Measurements from ENCODE around the gene FOXK2.
"Not testable (repeated sequence)": the region's sequence is repeated elsewhere in the genome, so short reads cannot be mapped to it uniquely, and the experiment has no call there.

FOXK2 gene

GRCh38 chr17:82503094-82503727 lies 16.3 kb upstream of the FOXK2 start:
- H3K4me3 ChIP-seq (ENCODE audit: low read length): no peak overlapping the region
- no peaks in the 10 kb centered on the region for H3K4me1 ChIP-seq (ENCODE audit: insufficient read depth, low read length)
- no peaks in the 10 kb centered on the region for H3K9me3 ChIP-seq (ENCODE audit: low read length)
- no peak overlapping the region for H2AFZ ChIP-seq (ENCODE audit: low read depth, low read length)
- H3K27me3 ChIP-seq (ENCODE audit: insufficient read depth, low read length): no peaks in the 10 kb centered on the region
- H3K36me3 ChIP-seq (ENCODE audit: insufficient read depth, low read length): no peaks in the 10 kb centered on the region

DNA sequence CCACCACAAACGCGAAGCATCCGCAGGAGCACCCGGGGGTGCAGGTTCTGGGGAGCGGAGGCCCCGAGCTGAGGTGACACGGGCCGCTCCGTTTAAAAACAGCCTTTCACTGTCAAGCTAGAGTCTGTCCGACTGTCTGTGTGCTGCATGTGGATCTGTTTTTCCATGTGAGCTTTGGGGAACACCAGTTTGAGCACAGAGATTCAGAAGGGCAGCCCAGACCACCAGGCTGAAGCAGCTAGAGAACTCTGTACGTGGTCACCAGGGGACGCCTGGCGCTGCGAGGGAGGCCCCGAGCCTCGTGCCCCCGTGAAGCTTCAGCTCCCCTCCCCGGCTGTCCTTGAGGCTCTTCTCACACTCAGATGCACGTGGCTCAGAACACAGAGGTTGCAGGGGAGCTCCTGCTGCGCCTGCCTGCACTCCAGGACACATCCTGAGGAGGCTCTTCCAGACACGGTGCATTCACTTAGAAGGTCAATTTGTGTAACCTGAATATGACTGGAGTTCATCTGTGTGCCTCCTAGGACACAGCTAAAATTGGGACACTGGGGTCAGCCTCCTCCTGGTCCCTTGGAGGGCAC lies 15.7 kb upstream of the FOXK2 start:
- Histone ChIP-seq H3K9me3 (ENCODE audit: low read length) (no peaks in the 10 kb centered on the region), H3K36me3 (ENCODE audit: insufficient read depth, low read length) (no peaks in the 10 kb centered on the region), H2AFZ (ENCODE audit: low read depth, low read length) (no peak overlapping the region), H3K4me3 (ENCODE audit: low read length) (no peak overlapping the region), H3K4me1 (ENCODE audit: insufficient read depth, low read length) (no peaks in the 10 kb centered on the region), H3K27me3 (ENCODE audit: insufficient read depth, low read length) (no peaks in the 10 kb centered on the region)

DNA sequence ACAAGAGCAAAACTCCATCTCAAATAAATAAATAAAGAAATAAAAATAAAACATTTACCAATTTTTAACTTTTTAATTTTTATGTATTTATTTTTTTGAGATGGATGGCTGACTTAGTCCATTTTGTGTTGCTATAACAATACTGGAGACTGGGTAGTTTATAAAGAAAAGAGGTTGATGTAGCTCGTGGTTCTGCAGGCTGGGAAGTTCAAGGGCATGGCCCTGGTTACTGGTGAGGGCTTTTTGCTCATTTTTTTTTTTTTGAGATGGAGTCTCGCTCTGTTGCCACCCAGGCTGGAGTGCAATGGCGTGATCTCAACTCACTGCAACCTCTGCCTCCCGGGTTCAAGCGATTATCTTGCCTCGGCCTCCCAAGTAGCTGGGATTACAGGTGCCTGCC lies 14.2 kb upstream of the FOXK2 start:
- Histone ChIP-seq H3K4me3 (ENCODE audit: low read length) (no peak overlapping the region), H3K27me3 (ENCODE audit: insufficient read depth, low read length) (no peaks in the 10 kb centered on the region), H3K4me1 (ENCODE audit: insufficient read depth, low read length) (no peaks in the 10 kb centered on the region), H3K9me3 (ENCODE audit: low read length) (no peaks in the 10 kb centered on the region), H2AFZ (ENCODE audit: low read depth, low read length) (no peak overlapping the region), H3K36me3 (ENCODE audit: insufficient read depth, low read length) (no peaks in the 10 kb centered on the region)

DNA sequence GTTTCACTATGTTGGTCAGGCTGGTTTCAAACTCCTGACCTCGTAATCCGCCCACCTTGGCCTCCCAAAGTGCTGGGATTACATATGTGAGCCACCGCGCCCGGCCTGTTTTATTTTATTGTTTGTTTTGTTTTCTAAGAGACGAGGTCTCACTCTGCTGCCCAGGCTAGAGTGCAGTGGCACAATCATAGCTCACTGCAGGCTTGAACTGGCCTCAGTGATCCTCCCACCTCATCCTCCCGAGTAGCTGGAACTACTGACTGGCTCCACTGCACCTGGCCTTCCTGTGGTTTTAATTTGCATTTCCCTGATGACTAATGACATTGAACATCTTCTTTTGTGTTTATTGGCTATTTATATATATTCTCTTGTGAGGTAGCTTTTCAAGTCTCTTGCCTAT lies 13.1 kb upstream of the FOXK2 start:
- not testable (repeated sequence) for H2AFZ ChIP-seq (ENCODE audit: low read depth, low read length); H3K36me3 ChIP-seq (ENCODE audit: insufficient read depth, low read length); H3K9me3 ChIP-seq (ENCODE audit: low read length); H3K4me1 ChIP-seq (ENCODE audit: insufficient read depth, low read length); H3K4me3 ChIP-seq (ENCODE audit: low read length); H3K27me3 ChIP-seq (ENCODE audit: insufficient read depth, low read length)

- H3K4me1 ChIP-seq (ENCODE audit: insufficient read depth, low read length): no peaks in the 10 kb centered on the region
- H3K27me3 ChIP-seq (ENCODE audit: insufficient read depth, low read length): no peaks in the 10 kb centered on the region
- H3K4me3 ChIP-seq (ENCODE audit: low read length): no peak overlapping the region
- no peaks in the 10 kb centered on the region for H3K36me3 ChIP-seq (ENCODE audit: insufficient read depth, low read length)
- no peak overlapping the region for H2AFZ ChIP-seq (ENCODE audit: low read depth, low read length)
- H3K9me3 ChIP-seq (ENCODE audit: low read length): no peaks in the 10 kb centered on the region
Observed at GRCh38 chr17:82507631-82508175, 11.8 kb upstream of the FOXK2 start.

DNA sequence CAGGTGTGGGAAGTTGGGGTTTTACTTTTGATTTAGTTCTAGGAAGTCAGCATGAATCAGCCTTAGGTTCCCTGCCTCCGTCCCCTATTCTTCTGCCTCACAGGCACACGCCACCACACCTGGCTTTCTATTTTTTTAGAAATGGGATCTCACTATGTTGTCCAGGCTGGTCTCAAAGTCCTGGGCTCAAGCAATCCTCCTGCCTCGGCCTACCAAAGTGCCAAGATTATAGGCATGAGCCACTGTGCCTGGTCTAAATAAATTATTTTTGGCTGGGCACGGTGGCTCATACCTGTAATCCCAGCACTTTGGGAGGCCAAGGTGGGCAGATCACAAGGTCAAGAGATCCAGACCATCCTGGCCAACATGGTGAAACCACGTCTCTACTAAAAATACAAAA lies 7.9 kb upstream of the FOXK2 start:
- not testable (repeated sequence) for H3K4me1 ChIP-seq (ENCODE audit: insufficient read depth, low read length); H3K36me3 ChIP-seq (ENCODE audit: insufficient read depth, low read length); H2AFZ ChIP-seq (ENCODE audit: low read depth, low read length); H3K9me3 ChIP-seq (ENCODE audit: low read length); H3K27me3 ChIP-seq (ENCODE audit: insufficient read depth, low read length); H3K4me3 ChIP-seq (ENCODE audit: low read length)

DNA sequence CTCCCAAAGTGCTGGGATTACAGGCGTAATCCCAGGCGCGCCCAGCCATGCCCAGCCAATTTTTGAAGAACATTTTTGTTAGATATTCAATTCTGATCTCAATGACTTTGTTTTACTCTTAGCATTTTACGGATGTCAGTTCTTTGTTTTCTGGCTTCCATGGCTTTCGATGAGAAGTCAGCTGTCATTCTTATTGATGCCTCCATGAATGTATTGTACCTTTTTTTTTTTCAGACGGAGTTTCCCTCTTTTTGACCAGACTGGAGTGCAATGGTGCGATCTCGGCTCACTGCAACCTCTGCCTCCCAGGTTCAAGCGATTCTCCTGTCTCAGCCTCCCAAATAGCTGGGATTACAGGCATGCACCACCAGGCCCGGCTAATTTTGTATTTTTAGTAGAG lies 5.7 kb upstream of the FOXK2 start:
- not testable (repeated sequence) for H3K4me1 ChIP-seq (ENCODE audit: insufficient read depth, low read length); H3K36me3 ChIP-seq (ENCODE audit: insufficient read depth, low read length); H3K27me3 ChIP-seq (ENCODE audit: insufficient read depth, low read length); H3K9me3 ChIP-seq (ENCODE audit: low read length); H2AFZ ChIP-seq (ENCODE audit: low read depth, low read length); H3K4me3 ChIP-seq (ENCODE audit: low read length)

- no peak overlapping the region for H3K4me3 ChIP-seq (ENCODE audit: low read length)
- no peaks in the 10 kb centered on the region for H3K36me3 ChIP-seq (ENCODE audit: insufficient read depth, low read length)
- H3K4me1 ChIP-seq (ENCODE audit: insufficient read depth, low read length): peaks cover 2% of the 10 kb centered on the region
- no peaks in the 10 kb centered on the region for H3K9me3 ChIP-seq (ENCODE audit: low read length)
- no peaks in the 10 kb centered on the region for H3K27me3 ChIP-seq (ENCODE audit: insufficient read depth, low read length)
- no peak overlapping the region for H2AFZ ChIP-seq (ENCODE audit: low read depth, low read length)
Observed at GRCh38 chr17:82517230-82517865, 2.2 kb upstream of the FOXK2 start.

DNA sequence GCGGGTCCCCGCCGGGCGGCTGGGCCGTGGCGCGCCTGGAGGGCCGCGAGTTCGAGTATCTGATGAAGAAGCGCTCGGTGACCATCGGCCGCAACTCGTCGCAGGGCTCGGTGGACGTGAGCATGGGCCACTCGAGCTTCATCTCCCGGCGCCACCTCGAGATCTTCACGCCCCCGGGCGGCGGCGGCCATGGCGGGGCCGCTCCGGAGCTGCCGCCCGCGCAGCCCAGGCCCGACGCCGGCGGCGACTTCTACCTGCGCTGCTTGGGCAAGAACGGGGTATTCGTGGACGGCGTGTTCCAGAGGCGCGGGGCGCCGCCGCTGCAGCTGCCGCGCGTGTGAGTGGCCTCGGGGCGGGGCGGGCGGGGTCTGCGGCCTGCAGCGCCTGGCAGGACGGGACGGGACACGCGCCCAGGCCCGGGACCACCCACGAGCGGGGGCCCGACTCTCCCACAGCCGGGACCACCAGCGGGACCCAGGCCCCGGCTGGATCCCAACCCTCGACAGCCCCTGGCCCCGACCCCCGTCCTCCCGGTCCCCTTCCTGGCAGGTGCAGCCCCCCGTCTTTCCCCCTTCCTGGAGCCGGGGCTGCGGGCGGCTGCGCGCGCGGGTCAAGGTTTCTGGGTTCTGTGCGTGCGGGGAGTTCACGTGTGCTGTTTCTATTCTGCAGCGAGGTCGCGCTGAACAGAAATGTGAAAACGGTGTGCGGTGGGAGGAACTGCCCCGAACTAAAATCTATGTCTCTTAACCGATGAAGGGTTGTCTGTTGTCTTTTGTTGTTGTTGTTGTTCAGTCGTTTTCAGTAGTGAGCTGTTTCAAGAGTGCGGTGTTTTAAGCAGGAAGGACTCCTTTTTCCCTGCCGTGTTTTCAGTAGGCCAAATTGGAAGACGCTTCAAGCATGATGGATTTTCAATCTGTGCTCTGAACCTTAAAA lies 705 bp downstream of the FOXK2 start:
- H3K36me3 ChIP-seq (ENCODE audit: insufficient read depth, low read length): no peaks in the 10 kb centered on the region
- peaks cover 2% of the 10 kb centered on the region for H3K4me1 ChIP-seq (ENCODE audit: insufficient read depth, low read length)
- H3K4me3 ChIP-seq (ENCODE audit: low read length): peak overlapping the region; percentile 98
- no peaks in the 10 kb centered on the region for H3K9me3 ChIP-seq (ENCODE audit: low read length)
- H2AFZ ChIP-seq (ENCODE audit: low read depth, low read length): no peak overlapping the region
- H3K27me3 ChIP-seq (ENCODE audit: insufficient read depth, low read length): no peaks in the 10 kb centered on the region

GRCh38 chr17:82524540-82524939 lies 5.0 kb downstream of the FOXK2 start:
- Histone ChIP-seq H3K36me3 (ENCODE audit: insufficient read depth, low read length) (no peaks in the 10 kb centered on the region), H3K4me1 (ENCODE audit: insufficient read depth, low read length) (peaks cover 8% of the 10 kb centered on the region), H3K4me3 (ENCODE audit: low read length) (no peak overlapping the region), H3K27me3 (ENCODE audit: insufficient read depth, low read length) (no peaks in the 10 kb centered on the region), H3K9me3 (ENCODE audit: low read length) (no peaks in the 10 kb centered on the region), H2AFZ (ENCODE audit: low read depth, low read length) (no peak overlapping the region)

DNA sequence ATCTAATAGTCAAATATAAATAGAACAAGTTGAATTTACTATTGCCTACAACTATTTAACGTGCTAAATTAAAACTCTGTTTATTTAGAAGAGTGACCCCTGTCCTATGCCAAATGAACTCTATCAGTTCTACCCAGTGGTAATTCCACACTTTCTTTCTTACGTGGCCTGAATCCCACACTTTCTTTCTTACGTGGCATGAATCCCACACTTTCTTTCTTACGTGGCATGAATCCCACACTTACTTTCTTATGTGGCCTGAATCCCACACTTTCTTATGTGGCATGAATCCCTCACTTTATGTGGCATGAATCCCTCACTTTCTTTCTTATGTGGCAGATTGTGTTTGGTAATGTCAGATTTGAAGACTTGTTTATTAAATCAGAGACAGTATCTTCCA lies 6.2 kb downstream of the FOXK2 start:
- no peak overlapping the region for H2AFZ ChIP-seq (ENCODE audit: low read depth, low read length)
- H3K36me3 ChIP-seq (ENCODE audit: insufficient read depth, low read length): no peaks in the 10 kb centered on the region
- H3K9me3 ChIP-seq (ENCODE audit: low read length): no peaks in the 10 kb centered on the region
- H3K4me1 ChIP-seq (ENCODE audit: insufficient read depth, low read length): peaks cover 8% of the 10 kb centered on the region
- no peak overlapping the region for H3K4me3 ChIP-seq (ENCODE audit: low read length)
- H3K27me3 ChIP-seq (ENCODE audit: insufficient read depth, low read length): no peaks in the 10 kb centered on the region

GRCh38 chr17:82527898-82528297 lies 8.4 kb downstream of the FOXK2 start:
- peaks cover 11% of the 10 kb centered on the region for H3K4me1 ChIP-seq (ENCODE audit: insufficient read depth, low read length)
- no peaks in the 10 kb centered on the region for H3K9me3 ChIP-seq (ENCODE audit: low read length)
- no peak overlapping the region for H3K4me3 ChIP-seq (ENCODE audit: low read length)
- H3K27me3 ChIP-seq (ENCODE audit: insufficient read depth, low read length): no peaks in the 10 kb centered on the region
- H2AFZ ChIP-seq (ENCODE audit: low read depth, low read length): no peak overlapping the region
- H3K36me3 ChIP-seq (ENCODE audit: insufficient read depth, low read length): no peaks in the 10 kb centered on the region

Measured in neuron (in vitro differentiated cells).